ENCODE data around the gene RET.
A peak's percentile ranks its signal among the peaks of the same experiment; 100 is the strongest.

RET gene

GRCh38 chr10:43122096-43122495, 45.2 kb downstream of the RET start:
- no peak for DNase-seq

DNA sequence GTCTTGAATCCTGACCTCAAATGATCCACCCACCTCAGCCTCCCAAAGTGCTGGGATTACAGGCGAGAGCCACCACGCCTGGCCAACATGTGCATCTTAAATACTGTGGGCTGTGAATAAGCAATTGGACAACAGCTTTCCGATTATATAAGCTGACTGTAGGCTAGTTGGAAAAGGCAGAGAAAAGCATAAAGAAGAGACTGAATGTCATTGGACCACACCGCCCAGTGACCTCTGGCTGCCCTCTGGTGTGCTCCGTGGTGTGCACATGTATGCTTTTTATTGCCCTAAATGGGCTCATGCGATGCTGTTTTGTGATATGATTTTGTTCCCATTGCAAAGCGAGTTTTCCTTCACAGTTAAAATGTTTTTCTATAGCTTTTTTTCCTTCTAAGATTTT, 46.0 kb downstream of the RET start:
- DNase-seq: no peak

DNA sequence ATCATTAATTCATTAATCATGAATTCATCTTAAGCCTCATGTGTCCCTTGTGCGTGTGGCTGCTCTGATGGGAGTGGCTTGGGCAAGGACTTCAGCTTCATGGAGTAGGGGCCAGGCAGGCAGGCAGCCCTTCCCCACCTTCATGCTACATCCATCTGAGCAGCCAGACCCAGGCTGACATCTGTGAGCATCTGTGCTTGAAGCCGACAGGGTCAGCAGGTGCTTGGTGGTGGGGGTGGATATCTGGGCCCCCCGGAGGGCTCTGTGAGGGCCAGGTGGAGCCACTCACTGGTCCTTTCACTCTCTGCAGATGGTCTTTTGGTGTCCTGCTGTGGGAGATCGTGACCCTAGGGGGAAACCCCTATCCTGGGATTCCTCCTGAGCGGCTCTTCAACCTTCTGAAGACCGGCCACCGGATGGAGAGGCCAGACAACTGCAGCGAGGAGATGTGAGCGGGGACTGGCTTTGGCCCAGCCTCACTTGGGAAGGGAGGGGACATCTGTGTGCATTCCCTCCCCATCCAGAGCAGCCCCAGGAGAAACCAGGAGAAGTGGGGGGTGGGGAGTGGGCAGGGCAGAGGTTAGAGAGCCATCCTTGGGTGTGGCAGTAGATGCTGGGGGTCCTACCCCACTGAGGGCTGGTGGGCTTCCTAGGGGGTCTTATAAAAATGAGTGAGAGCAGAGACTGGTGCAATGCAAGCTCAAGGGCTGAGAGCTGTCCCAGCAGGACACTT, 46.7 kb downstream of the RET start:
- DNase-seq: no peak

- no peak for DNase-seq
Observed at GRCh38 chr10:43124094-43124521, 47.2 kb downstream of the RET start.

DNA sequence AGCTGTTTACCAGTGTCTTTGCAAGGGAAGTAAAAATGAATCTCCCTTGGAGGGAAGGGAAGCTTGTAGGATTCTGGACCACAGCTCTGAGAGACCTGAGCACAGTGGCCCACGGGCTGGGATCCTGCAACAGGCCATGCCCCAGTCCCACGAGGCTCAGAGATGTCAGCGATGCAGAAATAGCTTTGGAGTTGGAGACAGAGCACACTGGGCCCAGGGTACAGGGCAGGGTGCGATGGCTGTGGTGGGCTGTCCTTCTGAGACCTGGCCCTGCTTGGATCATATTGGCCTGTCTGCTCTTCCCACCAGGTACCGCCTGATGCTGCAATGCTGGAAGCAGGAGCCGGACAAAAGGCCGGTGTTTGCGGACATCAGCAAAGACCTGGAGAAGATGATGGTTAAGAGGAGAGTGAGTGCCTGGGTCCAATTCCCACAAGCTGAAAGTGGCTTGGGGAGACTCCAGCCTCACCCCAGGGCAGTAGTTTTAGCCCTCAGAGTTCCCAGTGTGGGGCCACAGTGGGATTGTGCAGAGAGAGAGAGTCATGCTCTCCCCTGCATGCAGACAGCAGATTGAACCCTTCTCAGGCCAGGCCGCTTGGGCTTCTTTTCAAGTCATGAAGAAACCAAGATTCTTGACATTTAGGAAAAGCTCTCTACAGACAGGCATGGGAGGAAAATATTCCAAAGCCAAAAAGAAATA, 47.9 kb downstream of the RET start:
- no peak for DNase-seq

DNA sequence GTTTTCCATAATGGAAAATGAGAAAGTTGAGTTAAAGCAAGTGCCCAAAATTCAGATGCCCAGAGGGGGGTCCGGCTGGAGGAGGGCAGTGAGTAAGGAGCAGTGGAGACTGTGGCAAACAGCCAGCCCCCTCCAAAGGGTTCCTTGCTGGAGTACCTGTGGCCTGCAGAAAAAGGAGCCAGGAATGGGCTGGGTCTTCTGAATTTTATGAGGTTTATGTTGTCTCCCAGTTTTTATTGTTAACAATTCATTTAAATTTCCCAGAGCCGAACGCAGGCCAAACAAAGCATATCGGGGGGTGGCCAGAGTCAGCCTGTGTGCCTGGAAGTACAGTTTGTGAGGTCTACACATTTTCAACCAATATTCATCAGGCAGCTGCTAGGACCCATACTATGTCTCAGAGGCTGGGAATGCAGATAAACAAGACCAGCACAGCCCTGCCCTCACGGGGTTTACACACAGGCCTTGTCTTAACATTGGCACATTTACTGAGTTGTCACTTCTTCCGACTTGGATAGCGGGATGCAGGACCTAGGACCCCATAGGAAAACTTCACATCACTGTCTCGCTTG, 48.5 kb downstream of the RET start:
- DNase-seq: no peak

- peak; percentile 55 for DNase-seq
Observed at GRCh38 chr10:43125881-43126731, 49.2 kb downstream of the RET start.

DNA sequence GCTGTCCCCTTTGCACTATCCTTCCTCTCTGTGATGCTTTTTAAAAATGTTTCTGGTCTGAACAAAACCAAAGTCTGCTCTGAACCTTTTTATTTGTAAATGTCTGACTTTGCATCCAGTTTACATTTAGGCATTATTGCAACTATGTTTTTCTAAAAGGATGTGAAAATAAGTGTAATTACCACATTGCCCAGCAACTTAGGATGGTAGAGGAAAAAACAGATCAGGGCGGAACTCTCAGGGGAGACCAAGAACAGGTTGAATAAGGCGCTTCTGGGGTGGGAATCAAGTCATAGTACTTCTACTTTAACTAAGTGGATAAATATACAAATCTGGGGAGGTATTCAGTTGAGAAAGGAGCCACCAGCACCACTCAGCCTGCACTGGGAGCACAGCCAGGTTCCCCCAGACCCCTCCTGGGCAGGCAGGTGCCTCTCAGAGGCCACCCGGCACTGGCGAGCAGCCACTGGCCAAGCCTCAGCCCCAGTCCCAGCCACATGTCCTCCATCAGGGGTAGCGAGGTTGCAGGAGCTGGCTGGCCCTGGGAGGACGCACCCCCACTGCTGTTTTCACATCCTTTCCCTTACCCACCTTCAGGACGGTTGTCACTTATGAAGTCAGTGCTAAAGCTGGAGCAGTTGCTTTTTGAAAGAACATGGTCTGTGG, 50.0 kb downstream of the RET start:
- DNase-seq: no peak

DNA sequence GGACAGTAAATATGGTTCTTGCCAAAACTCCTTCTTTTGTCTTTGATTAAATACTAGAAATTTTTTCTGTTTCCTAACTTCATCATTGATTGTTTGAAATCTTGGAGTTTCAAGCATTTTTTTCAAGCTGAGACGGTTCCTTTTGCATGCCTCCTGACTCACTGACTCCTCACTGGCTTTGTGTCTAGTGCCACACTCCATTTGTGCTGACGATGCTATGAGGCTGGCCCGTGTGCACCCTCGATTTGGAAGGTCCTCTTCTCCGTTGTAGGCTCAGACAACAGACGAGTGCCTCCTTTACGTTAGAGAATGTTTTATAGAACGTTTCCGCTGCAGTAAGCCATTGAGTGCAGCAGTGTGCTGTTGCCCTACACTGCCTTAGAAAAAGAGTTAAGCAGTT, 50.6 kb downstream of the RET start:
- DNase-seq: no peak

GRCh38 chr10:43128331-43128730, 51.5 kb downstream of the RET start:
- DNase-seq: no peak

DNA sequence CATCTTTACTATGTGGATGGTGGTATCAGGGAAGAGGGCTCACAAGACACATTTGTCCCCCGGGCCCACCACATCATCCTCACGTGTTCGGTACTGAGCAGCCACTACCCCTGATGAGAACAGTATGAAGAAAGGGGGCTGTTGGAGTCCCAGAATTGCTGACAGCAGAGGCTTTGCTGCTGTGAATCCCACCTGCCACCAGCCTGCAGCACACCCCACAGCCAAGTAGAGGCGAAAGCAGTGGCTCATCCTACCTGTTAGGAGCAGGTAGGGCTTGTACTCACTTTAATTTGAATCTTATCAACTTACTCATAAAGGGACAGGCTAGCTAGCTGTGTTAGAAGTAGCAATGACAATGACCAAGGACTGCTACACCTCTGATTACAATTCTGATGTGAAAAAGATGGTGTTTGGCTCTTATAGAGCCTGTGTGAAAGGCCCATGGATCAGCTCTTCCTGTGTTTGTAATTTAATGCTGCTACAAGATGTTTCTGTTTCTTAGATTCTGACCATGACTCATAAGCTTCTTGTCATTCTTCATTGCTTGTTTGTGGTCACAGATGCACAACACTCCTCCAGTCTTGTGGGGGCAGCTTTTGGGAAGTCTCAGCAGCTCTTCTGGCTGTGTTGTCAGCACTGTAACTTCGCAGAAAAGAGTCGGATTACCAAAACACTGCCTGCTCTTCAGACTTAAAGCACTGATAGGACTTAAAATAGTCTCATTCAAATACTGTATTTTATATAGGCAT, 52.3 kb downstream of the RET start:
- peak; percentile 55 for DNase-seq

DNA sequence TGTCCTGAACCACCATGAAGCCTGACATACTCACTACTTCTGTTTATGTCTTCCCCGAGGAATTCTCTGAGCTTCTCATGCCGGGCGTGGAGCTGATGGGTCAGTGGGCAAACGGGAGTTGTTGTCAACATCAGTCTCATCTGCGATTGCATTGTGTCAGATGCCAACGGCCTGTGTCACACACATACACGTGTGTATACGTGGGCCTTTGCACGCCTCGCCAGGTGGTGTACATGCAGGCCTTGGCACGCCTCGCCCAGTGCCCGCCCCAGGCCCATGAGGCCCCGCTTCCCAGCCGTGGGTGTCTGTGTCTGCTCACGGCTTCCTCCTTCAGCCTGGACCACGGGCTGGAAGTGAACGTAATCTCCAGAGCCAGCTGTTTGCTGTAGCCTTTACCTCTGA, 53.9 kb downstream of the RET start:
- peak; percentile 61 for DNase-seq

GRCh38 chr10:43131256-43131655, 54.4 kb downstream of the RET start:
- no peak for DNase-seq

DNA sequence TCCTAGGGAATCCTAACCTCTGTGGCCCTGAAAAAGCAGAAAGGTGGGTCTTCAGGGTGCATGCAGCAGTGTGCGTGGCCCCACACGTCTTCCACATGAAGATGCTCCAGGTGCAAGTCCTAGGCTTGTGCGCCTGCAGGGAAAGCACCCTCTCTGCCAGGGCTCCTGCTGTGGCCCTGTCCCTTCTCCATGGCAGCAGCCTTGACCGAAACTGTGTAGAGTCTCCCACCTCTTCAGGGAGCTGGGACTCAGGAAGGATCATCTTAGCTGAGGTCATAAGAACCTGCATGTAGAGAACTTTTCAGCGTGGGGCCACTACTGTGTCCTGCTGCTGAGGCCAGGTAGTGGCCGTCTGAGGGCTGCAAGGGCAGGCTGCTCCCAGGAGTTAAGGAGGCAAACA, 55.0 kb downstream of the RET start:
- no peak for DNase-seq

GRCh38 chr10:43132867-43133787, 56.3 kb downstream of the RET start:
- DNase-seq: no peak

DNA sequence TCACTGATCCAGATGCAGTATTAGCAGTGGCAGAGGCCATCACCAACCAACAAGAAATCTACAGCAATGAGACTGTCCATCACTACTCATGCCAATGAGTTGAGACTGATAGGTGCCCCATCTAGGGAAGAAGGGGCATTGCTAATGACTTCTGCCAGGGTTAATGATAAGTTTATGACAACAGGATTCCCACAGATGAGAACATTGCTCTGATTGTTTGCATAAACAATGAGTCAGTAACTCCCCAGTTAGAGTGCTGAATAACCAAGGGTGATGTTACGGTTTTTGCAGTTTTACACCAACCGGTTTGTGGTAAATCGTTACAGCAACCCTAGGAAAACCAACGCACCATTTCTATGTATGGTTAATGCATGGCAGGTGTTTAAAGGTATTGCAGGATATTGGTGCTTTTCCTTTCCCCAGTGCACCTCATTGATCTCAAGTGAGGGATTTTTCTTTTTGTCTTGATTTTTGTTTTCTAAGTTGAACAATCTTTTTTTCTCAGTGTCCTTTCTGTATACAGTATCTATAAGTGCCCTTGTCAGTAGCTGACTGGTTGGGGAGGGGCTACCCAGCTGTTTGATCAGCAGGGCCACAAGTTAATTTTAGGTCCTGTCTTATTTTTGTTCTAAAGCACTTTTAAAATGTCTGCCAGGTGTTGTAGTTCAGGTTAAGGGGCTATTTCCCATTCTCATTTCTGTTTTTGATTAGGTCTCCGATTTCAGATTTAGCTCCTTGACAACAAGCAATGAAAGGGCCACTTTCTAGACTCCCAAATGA, 57.4 kb downstream of the RET start:
- DNase-seq: no peak

DNA sequence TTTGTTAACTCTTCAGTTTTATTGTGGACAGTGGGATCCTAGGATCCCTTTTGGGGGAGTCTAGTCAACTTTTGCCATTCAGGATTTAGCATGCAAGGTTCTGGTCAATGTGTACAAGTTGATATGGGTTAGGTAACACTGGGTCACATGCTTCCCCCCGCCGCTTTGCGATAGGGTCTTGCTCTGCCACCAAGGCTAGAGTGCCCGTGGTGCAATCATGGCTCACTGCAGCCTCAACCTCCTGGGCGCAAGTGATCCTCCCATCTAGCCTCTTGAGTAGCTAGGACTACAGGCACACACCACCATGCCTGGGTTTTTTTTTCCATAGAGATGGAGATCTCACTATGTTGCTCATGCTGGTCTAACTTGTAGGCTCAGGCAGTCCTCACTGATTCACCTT, 58.2 kb downstream of the RET start:
- no peak for DNase-seq

DNA sequence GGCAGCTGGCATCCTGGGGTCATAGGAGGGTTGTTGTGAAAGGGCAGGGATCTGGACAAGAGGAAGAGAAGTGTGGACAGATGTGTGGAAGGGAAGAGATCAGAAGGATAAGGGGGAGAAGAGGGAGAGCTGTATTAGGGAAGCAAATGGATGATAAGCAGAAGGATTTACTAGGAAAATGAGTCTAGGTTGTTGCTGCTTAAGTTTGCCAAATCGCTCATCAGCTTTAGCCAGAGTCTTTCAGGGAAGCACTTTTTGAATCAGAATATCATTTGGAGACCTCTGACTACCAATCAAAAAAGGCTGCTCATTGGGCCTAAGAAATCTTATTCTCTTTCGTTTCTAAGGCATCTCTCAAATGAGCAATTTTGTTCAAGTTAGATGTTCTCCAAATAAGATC, 58.8 kb downstream of the RET start:
- DNase-seq: no peak

- DNase-seq: no peak
Observed at GRCh38 chr10:43136432-43136831, 59.6 kb downstream of the RET start.
